GM18867 (cell line): Measurements from ENCODE around the gene SRSF6.
"Not testable (repeated sequence)": the region's sequence is repeated elsewhere in the genome, so short reads cannot be mapped to it uniquely, and the experiment has no call there.

Experiments
- ATAC-seq: cut with Tn5 transposase; IDR thresholded peaks from one replicate; pipeline ENCODE4 v1.9.1; 2021; ENCODE audit warnings: mild to moderate bottlenecking, moderate library complexity; ENCODE audit not compliant: unreplicated experiment

The SRSF6 gene

DNA sequence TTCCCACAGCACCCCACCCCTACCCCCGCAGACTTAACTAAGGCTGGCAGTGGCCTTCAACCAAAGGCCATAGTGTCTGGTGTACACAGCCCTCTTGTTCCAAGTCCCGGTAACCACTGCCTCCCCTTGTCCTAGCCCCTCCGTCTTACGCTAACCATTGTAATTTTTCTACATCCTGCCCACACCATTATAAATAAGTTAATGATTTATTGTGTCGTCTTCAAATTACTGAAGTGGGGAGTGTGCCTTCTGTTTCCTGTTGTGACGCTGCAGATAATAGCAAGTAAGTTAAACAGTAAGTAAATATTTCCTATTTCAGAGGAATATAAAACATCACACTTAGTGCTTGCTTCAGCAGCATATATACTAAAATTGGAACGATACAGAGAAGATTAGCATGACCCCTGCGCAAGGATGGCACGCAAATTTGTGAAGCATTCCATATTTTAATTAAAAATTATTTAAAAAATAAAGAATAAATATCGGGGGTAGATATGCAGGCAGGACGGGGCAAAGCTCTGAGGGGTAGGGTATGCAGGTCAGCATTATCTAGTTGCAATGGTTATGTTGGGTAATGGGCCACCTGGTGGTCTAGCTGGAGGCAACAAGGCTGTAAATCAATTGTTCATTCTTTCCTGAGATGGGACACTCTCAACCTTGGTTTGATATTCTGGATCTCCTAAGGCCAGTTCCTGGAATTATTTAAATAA, 15.1 kb downstream of the SRSF6 start:
- ATAC-seq, result no peak

DNA sequence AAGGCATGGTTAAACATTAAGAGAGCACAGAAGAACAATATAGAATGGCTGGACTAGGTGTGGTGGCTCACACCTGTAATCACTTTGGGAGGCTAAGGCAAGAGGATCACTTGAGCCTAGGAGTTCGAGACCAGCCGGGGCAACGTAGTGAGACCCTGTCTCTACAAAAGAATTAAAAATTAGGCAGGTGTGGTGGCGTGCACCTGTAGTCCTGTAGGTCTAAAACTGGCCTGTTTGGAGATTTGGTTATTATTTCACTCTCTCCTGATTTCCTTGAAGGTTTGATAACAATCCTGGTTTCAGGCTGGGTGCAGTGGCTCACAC, 15.6 kb downstream of the SRSF6 start:
- no peak for ATAC-seq

- no peak for ATAC-seq
Measured at GRCh38 chr20:43477193-43477592, 19.5 kb downstream of the SRSF6 start.

GRCh38 chr20:43477619-43478018, 19.9 kb downstream of the SRSF6 start:
- ATAC-seq, result no peak

DNA sequence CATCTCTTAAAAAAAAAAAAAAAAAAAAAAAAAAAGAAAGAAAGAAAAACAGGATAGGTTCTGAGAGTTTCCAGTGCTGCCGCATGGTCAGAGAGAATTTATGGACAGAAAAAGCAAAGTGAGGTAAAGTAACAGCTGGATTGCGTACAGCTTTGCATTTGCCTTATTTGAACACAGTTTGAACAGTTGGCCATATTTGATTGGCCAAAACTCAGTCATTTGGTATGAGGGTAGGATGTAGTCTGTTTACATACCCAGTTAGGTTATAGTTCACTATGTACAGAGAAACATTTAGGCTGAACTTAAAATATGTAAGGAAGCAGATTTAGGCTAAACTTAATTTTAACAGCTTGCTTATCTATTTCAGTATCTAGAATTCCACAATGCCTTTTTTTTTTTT, 32.3 kb downstream of the SRSF6 start:
- no peak for ATAC-seq

GRCh38 chr20:43492101-43492500, 34.4 kb downstream of the SRSF6 start:
- ATAC-seq, result peak; percentile 68

DNA sequence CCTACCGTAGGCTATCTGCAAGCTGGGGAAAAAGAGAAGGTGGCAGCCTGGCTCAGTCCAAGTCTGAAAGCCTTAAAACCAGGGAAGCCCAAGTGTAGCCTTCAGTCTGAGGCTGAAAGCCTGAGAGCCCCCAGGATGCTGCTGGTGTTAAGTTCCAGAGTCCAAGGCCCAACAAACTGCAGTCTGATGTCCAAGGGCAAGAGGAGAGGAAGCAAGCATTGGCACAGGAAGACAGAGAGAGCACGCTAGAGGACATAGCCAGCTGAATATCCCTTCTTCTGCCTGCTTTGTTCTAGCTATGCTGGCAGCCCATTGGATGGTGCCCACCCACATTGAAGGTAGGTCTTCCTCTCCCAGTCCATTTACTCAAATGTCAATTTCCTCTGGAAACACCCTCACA, 37.7 kb downstream of the SRSF6 start:
- no peak for ATAC-seq

DNA sequence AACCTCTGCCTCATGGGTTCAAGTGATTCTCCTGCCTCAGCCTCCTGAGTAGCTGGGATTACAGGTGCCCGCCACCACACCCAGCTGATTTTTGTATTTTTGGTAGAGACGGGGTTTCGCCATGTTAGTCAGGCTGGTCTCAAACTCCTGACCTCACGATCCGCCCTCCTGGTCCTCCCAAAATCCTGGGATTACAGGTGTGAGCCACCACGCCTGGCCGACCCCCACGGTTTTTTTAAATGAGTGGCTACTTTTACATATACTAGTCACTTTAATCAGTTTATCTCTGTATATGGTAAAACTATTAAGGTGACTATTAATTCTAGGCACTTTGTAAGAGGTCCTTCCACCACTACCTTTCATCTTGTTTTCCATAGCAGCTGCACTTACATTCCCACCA, 44.3 kb downstream of the SRSF6 start:
- ATAC-seq, result not testable (repeated sequence)

DNA sequence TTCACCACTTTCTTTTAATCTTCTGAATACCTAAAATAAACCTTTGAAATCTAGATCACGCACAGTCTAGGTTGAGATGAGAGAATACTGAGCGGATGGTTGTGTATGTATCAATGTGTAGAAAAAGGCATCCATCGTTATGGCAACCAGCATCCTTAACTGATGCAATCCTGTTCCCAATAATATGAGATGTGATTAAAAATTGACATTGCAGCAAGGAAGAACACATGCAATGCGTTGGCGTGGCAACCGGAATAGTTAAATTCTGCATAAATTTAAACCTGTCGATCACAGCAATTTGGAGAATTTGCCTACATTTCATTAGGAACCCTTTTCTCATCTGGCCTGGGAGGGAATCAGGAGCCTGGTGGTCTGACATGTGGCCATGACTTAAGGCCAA, 48.5 kb downstream of the SRSF6 start:
- ATAC-seq, result no peak

DNA sequence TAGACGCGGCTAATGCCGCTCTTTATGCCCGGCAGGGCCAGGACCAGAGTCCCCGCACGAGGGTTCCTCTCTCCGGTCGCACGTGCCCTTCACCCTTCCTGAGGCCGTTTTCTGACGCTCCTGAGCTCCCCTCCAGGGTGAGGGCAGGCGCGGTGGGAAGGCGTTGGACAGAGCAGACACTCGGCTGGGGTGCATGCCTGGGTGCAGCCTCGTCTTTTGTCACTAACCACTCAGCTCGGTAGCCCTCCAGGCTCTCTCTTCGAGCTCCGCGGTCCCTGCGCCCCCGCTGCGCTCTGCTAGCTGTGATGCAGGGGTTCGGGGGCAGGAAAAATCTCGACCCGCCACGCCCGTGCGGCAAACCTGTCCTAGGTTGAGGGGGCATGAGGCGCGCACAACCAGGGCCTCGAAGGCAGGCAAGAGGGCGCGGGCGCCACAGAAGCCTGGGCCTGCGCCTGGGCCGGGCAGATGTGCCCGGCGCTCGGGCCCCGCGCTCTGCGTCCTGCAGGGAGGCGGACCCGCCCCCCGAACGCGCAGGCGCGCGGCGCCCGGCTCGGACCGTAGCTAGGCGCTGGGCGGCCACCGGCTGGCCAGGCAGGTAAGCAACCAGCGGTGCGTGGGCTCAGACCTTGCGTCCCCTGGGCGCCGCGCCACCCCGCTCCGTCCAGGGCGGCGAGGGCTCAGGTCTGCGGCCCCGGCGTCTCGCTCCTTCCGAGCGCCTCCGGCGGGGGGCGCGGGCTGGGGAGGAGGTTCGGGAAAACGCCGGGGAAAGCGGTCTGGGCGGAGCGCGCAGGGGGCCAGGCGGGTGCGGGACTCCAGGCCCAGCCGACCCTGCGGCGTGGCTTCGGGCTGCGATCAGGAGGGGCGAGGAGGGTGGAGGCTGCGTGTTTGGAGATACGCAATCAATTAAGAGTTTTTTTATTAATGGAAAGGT, 49.7 kb downstream of the SRSF6 start, which contains the start of gene L3MBTL1:
Gene L3MBTL1, plus strand, starts transcription at position 548 of the 931 bp plus-strand sequence. CDS start 5,807 bp downstream, outside the sequence.
- no peak for ATAC-seq

- ATAC-seq, result no peak
Measured at GRCh38 chr20:43508106-43508505, 50.4 kb downstream of the SRSF6 start.

DNA sequence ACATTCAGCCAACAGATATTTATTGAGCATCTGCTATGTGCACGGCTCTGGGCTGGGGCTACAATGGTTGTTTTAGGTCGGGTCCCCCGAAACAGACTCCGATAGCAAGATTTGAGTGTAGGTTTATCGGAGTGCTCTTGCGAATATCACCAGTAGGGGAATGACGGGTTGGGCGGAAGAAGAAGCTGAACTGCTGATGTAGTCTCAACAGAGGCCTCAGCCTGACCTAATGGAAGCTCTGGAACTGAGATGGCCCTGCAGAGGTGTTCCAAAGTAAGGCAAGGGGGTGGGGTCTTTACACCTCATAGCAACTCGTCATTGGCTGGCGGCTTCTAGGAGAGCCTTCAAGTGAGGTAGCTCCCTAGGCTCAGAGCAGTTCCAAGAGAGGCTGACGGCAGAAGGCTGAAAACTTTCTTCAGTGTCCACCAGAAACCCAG, 50.9 kb downstream of the SRSF6 start:
- no peak for ATAC-seq

DNA sequence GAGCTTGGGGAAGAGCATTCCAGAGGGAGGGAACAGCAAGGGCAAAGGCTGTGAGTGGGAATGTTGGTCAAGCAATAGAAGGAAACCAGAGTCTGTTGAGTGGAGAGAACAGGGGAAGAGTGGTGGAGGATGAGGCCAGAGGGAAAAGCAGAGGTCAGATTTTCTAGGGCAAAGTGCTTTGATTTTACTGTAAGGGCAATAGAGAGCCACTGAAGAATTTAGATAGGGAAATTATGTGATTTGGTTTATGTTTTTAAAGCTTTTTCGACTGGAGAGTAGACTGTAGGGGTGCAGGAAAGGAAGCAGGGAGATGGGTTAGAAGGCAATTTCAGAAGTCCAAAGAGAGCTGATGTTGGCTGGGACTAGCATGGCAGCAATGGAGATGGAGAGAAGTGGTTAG, 54.2 kb downstream of the SRSF6 start:
- ATAC-seq, result no peak

GRCh38 chr20:43513372-43513930, 55.8 kb downstream of the SRSF6 start:
- ATAC-seq, result no peak
